GM12801 (cell line): ENCODE data around the gene MAST4.

Source experiments
- TF ChIP-seq, protein P1 (sequence below): IDR thresholded peaks from one replicate; pipeline ENCODE4 v1.5.1; 2011; ENCODE audit warnings: control low read depth; ENCODE audit not compliant: insufficient read length; ENCODE audit errors: extremely low read depth

The MAST4 gene

GRCh38 chr5:67085616-67086015, 489.4 kb downstream of the MAST4 start:
- TF ChIP-seq, protein P1, sequence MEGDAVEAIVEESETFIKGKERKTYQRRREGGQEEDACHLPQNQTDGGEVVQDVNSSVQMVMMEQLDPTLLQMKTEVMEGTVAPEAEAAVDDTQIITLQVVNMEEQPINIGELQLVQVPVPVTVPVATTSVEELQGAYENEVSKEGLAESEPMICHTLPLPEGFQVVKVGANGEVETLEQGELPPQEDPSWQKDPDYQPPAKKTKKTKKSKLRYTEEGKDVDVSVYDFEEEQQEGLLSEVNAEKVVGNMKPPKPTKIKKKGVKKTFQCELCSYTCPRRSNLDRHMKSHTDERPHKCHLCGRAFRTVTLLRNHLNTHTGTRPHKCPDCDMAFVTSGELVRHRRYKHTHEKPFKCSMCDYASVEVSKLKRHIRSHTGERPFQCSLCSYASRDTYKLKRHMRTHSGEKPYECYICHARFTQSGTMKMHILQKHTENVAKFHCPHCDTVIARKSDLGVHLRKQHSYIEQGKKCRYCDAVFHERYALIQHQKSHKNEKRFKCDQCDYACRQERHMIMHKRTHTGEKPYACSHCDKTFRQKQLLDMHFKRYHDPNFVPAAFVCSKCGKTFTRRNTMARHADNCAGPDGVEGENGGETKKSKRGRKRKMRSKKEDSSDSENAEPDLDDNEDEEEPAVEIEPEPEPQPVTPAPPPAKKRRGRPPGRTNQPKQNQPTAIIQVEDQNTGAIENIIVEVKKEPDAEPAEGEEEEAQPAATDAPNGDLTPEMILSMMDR: no peak

- TF ChIP-seq, protein P1: no peak
These were observed 493.1 kb downstream of the MAST4 start for GRCh38 chr5:67089200-67089725.

GRCh38 chr5:67090040-67090439, 493.8 kb downstream of the MAST4 start:
- TF ChIP-seq, protein P1: no peak

- TF ChIP-seq, protein P1: no peak
These were observed 494.4 kb downstream of the MAST4 start for GRCh38 chr5:67090593-67090992.

DNA sequence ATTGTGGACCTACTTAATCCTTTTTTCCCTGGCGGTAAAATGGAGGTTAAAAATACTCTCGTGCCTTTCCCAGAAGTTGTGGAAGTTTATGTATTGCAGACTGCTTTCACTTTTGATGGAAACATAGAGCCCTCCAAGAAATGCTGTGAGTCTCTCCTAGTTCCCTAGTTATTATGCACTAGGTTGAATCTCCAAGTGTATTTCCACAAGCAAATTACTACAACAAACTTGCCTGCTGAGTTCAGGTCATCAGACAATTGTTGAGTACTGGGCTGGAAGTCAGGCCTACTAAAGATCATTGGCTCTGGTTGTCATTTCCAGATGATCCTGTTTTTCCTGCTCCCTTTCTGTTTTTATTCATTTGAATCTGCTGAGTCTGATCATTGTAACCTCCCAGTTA, 496.3 kb downstream of the MAST4 start:
- TF ChIP-seq, protein P1: no peak

DNA sequence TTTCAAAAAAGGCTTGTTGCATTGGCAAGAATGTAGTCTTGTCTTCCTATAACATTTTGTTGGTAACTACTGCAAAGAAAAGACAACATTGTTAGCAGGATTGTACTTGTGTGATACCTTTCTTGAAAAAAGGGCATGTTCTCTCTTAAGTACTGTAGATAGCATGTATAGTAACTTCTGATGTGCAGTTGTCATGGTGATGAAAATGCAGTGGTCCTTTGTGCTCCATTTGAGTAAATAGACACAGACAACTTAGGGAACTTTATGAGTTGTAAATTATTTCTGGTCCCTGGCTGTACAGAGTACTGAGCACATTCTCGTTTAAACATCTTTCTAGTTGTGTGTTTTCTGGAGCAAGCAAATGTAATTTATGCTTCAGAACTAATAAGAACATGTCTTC, 497.1 kb downstream of the MAST4 start:
- TF ChIP-seq, protein P1: no peak

DNA sequence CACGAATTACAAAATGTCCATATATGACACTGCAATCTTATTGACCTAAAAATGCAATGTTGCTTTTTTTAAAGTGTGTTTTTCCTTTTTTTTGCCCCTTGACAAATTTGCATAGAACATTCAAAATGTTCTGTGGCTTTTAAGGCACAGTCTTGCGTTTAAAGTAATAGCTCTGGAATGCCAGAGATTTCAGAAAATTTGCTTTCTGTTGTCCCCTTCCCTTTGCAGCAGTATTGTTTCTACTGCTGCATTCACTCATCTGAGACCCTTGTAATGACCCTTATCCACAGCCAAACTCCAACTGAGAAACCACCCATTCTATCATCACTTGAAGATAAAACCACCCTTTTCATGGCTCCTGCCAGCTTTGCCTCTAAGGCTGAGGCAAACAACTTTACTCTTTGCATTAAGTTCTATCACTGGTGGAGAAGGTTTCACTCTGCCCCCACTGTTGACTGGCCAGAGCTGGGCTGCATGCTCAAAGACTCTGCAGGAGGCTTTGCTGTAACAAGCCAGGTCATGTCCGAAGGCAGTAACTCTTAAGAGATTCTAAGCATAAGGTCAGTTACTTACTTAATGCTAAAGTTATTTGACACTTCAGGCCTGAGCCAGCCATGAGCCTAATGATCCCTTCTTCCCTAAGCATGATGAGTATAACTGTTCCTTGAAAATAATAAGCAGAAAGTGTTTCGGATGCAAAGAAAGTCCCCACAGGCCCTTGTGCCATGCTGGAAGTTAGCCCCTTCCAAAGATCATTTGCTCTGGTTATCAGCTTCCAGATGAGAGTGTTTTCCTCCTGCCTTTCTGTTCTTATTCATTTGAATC, 498.5 kb downstream of the MAST4 start:
- TF ChIP-seq, protein P1: no peak
